HG02840 (cell line): ENCODE results near the gene IMP3.
"Not testable (repeated sequence)": the region's sequence is repeated elsewhere in the genome, so short reads cannot be mapped to it uniquely, and the experiment has no call there.

Source experiments
- ATAC-seq: cut with Tn5 transposase; IDR thresholded peaks from one replicate; pipeline ENCODE4 v1.9.1; 2021; ENCODE audit warnings: mild to moderate bottlenecking, moderate library complexity, moderate number of reproducible peaks; ENCODE audit not compliant: unreplicated experiment, low FRiP score

IMP3 gene, protein sequence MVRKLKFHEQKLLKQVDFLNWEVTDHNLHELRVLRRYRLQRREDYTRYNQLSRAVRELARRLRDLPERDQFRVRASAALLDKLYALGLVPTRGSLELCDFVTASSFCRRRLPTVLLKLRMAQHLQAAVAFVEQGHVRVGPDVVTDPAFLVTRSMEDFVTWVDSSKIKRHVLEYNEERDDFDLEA

DNA sequence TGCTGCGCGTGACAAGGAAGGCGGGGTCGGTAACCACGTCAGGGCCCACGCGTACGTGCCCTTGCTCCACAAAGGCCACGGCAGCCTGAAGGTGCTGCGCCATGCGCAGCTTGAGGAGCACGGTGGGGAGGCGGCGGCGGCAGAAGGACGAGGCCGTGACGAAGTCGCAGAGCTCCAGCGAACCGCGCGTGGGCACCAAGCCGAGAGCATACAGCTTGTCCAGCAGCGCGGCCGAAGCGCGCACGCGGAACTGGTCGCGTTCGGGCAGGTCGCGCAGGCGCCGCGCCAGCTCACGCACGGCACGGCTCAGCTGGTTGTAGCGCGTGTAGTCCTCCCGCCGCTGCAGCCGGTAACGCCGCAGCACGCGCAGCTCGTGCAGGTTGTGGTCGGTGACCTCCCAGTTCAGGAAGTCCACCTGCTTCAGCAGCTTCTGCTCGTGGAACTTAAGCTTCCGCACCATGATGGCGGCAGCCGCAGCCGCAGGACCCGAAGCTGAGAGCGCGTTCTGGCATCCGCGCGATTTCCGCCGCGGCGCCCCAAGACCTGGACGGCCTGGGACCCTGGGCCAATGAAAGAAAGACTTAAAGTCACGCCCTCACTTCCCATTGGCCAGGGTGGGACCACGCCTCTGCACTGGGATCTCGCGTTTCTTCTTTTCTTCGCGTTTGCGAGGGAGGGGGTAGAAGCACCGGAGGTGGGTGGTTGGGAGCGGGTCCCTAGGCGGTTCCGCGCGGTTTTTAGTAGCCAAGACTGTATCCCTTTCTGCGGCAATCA is at the start of gene IMP3:
TSS of gene IMP3 (minus strand) at position 516 of the 774 bp plus-strand sequence. CDS start at position 460, 56 bp downstream.
- ATAC-seq = peak; percentile 94

DNA sequence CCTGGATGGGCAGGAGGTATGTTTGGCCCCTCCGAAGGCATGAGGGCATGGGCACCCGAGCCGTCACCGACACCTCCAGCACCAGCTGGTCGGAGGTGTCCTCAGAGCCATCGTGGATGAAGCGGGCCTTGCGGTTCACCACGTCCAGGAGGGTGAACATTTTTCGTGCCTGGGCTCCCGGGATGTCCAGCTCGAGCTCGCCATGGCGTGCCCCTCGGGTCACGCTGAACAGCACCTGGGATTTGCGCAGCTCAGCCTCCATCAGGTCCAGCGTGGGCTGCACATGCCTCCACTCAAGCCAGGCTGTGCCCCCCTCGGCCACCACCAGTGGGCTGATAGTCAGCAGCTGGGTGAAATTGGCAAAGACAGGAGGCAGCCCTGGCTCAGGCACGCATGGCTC is 49.4 kb upstream of the IMP3 start:
- not testable (repeated sequence) for ATAC-seq

DNA sequence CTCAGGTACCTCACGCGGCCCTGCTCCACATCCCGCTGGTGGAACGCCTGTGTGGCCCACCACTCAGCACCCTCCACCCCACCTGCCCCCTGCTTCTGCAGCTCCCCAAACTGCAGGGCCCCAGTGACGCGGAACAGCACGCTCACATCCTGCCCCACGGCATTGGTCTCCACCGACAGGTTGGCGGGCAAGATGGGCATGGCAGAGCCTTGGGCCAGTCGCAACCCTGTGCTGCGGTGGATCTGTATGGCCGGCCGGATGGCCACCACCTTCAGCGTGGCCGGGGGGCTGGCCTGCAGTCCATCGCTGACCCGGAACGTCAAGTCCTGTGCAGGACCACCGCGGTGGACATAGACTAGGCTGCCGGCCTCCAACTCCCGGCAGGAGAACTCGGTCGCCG is 48.8 kb upstream of the IMP3 start:
- no peak for ATAC-seq

DNA sequence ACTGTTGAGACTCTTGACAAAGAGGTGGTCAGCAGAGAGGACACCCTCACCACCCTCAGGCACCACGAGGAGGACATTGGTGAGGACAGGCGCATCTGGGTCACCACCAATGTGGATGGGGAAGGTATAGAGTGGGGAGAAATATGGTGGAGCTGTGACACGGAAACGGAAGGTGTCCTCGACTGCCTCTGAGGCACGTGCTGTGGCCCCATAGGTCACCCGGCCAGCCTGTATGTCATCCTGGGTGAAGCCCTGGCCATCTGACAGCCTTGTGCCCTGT is 48.2 kb upstream of the IMP3 start:
- no peak for ATAC-seq

DNA sequence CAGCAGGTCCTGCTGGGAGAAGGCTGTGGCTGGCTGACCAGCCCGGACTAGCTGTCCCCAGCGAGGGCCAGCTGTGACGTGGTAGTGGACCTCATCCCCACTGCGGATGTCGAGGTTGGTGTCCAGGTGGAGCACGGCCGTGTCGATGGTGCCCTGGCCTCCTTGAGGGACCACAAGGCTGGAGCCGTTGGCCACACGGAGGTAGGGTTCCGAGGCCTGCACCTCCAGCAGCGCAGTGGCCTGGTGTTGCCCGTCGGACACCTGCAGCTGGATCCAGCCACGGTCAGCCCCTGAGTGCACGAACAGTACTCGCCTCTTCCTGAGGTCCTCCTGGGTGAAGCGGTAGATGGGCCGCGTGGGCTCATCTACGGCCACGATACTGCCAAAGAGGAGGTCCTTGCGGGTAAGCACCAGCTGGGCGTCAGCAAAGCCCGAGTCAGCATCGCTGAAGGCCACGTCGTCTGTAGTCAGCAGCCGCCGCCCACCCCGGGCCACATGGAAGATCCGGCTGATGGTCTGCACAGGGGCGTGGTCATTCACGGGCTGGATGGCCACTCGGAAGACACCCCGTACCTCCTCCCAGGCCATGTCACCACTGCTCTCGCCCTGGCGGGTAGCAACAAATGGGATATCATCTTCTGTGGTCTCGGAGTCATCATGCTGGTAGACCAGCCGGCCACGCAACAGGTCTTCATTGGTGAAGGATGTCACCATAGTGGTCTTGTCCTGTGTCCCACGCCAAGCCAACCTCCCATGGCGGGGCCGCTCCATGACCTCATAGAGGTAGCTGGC is 47.7 kb upstream of the IMP3 start:
- ATAC-seq = no peak

DNA sequence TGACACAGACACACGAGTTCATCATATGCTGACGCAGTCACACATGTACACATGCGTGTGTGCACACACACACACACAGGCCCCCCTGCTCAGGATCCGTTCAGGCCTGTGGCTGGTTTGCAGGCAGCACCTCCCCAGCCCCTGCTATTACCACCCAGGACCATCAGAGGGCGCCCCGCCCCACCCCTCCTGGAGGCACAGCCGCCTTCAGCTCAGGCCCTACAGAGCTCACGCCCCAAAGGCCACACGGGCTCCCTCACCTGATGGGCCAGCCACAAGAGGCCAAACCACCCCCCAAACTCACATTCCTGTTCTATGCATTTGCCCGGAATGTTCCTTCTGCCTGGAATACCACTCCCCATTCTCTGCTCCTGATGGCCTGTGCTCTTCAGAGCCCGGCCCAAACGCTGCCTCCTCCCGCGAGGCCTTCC is 46.2 kb upstream of the IMP3 start:
- ATAC-seq = not testable (repeated sequence)

DNA sequence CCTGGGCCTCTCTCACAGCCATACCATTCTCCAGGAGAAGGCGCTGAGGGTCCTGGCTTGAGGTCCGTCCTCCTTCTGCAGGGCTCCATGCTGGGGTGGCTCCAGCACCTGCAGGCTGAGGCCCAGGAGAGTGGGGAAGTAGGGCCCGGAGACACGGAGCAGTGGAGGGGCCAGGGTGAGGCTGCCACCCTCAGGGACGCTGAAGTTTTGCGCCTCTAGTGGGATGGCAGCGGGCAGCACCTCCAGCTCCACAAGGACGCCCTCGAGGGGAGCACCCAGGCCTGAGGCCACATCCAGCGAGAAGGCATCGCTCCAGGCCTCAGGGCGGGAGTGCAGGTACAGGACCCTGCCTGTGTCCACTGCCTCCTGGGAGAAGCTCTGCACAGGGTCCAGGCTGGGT is 45.2 kb upstream of the IMP3 start:
- ATAC-seq = no peak

DNA sequence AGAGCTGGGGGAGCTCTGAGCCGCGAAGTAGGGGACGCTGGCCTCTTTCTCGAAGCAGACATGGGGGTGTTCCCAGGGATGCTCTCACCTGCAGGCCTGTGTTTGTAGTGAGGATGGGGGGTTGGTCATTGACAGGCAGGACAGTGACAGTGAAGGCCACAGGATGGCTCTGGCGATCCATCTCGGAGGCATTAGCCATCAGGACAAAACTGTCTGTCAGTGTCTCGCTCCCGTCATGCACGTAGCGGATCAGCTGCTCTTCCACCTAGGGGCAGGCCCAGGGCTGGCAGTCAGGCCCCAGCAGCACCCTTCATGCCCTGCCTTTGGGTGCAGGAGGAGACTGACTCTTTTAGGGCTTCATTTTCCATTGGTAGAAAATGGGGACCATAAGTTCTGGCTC is 44.6 kb upstream of the IMP3 start:
- ATAC-seq = no peak

DNA sequence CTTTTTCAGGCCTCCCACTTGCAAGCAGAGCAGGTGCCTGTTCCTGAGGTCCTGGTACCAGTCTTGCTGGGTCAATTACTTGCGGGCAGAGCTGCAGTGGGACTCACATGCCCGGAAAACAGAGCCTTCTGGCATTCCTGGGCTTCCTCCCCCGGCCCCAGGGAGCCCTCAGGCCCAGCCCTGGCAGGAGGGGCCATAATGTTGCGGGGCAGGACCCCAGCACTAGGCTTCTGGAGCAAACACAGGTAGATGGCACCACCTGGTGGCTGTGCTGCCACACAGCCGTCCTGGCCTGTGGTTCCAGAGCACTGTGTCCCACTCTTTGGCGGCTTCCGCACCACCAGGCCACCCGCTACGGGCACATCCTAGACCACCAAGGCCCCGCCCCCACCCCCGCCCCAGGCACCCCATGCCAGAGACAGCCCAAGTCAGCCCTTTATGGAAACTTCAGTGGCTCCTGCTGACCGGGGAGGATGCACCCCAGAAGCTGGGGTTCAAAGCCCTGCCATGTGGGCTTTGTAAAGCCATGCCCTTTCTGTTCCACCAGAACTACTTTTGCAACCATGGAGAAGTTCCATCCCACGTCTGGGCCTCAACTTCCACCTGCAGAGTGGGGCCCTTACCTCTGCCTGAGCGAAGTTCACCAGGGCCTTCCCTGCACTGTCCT is 43.8 kb upstream of the IMP3 start:
- ATAC-seq = not testable (repeated sequence)

DNA sequence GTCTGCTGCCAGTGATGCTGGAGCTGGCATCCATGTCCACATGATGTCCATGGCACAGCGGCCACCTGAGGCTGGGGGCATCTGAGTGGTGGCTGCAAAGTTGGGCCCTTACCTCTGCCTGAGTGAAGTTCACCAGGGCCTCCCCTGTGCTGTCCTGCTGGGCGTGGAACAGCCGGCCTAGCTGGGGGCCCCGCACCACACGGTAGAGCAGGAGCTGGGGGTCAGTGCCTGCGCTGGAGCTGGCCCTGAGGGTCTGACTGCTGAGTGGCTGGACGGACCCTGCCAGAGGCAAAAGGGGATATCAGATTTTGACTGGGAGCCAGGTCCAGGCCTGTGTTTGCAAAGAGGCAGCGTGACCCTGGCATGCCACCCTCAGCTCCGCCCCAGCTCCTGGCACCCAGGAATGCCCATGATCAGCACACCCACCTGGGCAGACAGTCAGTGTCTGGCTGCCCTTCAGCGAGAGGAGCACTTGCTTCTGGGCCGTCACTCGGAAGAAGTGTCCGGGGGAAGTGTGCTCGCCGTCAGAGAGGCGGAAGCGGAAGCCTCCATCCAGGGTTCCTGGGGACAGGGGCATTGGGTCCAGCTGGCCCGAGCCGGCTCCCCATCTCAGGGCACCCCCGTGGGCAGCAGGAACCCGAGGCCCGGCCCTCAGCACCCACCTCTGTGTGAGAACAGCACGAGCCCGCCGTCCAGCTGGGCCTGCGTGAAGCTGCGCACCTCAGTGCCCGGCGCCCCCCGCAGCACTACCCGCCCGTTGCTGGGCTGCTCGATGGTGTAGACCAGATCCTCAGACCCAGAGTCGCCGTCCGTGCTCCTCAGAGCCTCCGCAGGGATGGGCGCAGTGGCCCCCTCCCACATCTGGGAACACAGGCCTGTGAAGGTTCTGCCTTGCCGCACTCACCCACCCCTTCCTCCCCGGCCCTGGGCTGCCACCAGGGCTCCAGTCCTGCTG is 42.4 kb upstream of the IMP3 start:
- ATAC-seq = no peak

DNA sequence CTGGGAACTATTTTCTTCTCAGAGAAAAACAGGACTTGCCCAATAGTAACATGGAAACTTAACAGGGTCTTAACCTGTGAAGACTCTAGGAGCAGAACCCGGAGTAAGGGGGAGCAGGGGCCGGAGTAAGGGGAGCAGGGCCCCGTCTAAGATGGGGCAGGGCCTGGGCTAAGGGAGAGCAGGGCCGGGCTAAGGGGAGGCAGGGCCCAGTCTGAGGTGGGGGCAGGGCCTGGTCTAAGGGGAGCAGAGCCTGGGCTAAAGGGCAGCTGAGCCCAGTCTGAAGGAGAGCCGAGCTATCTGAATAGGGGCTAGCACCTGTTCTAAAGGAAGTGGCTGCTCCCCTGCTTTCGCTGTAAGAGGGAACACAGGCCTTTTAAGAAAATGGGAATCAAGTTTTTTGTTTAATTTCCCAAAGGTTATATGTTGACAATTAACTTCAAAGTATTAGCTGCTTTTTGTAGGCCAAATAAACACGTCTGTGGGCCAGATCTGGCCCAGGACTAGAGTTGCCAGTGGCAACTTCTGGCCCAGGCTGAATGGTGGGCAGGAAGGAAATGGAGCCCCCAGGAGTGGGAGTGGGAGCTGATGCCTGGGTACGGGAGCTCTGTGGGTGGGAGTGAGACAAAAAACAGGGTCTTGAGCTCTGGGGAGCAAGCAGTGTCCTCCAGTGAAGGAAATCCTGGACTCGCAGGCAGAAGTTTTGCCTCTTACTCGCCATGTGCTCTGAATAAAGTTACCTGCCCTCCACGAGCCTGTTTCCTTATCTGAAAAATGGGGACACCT is 40.2 kb upstream of the IMP3 start:
- no peak for ATAC-seq

DNA sequence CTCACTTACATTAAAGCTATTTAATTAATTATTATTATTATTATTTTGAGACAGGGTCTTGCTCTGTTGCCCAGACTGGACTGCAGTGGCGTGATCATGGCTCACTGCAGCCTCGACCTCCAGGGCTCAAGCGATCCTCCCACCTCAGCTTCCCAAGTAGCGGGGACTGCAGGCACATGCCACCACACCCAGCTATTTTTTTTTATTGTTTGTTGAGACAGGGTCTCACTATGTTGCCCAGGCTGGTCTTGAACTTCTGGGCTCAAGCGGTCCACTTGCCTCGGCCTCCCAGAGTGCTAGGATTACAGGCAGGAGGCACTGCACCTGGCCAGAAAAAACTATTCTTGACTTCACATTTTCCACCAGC is 38.3 kb upstream of the IMP3 start:
- ATAC-seq = not testable (repeated sequence)

DNA sequence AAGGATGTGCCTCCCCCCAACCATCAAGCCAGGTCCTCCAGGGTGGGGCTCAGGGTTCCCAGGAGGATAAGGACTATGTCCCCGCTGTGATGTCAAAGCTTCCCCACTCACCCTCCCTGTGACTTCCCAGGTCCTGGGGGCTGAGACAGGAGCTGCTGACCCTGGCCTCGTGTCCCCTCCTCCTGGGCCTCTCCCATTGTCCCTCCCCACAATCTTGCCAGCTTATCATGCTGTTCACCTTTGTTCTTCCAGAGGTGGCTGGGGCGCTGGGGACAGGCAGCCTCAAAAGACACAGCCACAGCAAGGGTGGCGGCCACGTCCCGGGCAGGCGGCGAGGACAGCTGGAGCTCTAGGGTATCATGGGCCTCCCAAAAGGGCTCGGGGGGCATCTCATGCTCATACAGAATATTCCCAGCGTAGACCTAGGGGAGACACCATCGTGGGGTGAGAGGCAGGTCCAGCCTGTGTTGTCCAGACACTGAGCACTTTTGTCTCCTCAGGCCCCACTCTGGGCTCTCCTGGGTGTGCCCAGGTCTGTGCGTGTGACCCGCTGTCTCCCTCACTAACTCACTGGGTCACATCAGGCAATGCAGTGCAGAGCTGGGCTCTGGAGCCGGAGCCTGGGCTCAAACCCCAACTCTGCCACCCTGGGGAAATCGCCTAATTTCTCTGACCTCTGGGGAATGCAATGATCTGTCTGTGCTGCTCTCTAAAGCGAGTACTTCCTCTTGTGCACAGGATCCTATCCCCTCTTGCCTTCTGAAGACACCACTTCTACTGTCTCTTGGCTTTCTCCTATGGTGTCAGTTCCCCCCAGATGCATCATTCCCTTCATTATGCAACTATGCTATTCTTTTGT is 37.7 kb upstream of the IMP3 start:
- no peak for ATAC-seq

DNA sequence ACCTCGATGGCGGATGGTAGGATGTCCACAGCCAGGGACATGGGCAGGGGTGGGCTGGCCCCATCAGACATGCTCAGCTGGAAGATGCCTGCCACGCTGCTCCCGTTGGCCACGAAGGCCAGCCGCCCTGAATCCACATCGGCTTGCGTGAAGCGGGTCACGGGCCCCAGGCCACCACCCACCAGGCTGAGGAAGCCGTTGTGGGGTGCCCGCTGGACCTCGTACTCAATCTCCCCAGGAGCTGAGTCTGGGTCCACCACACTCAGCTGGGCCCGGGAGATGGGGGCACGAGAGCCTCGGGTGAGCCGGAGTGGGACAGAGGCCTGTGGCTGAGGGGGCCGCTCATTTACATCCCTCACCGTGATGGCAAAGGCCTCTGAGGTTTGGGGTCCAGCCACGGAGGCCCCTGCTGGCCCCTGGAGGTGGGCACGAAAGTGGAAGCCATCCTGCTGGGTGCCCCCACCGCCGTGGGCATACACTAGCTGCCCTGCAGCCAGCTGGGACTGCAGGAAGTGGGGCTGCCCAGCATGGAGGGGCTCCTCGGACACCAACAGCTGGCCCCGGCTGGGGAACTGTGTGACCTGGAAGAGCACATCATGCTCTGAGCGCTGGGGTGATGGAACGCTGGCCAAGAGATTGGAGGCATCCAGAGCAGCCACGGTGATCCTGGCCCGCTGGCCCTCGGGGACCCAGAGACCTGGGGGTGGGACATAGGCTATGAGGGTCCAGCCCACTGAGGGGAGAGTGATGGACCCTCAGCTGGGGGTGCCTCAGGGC is 36.9 kb upstream of the IMP3 start:
- no peak for ATAC-seq

DNA sequence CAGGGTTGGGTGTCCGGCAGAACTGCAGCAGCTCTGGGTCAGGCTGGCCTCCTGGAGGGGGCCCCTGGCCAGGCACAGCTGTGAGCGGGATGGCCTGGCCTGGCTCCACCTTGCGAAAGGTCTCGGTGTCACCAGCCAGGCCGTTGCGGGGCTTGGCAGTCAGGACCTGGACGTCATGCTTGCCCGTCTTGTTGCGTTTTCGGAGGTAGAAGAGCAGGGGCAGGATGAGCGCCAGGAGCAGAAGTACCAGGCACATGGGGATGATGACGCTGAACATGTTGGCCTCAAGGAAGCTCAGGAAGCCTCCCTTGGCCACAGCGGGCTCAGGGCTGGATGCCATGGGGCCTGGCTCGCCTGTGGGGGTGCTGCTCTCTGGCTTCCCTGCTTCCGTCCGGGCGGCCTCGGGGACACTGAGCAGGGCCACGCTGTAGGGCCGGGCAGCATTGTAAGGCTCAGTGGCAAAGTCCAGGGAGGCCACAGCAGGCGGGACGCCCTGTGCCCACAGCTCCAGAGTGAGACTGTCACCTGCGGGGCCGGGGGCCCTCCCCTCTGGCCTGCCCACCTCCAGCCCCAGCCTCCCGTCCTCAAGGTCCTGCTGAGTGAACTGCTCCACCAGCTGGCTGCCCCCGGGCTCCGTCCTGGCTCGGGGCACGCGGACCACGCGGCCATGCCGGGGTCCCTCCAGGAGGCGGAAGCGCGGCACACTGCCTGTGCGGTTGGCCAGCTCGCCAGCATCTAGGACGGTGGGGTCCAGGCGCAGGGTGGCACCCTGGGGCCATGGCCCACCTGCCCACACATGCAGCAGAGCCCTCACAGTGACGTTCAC is 35.8 kb upstream of the IMP3 start:
- no peak for ATAC-seq

DNA sequence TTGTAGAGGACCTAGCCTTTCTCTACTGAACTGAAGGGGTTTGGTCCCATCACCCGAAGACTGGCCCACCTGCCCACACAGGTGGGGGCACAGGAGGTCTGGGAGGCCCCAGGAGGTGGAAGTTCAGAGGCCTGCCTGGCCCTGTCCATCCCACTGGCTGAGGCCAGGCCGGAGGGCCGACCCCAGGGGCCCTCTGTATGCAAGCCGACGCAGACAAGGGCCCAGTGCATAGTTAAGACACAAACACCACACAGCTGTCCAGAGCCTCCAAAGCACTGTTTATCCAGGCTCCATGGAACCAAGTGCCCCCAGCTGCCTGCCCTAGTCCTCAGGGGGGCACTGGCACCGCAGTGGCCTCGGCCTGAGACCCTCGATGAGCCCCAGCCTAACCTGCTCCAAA is 34.3 kb upstream of the IMP3 start:
- ATAC-seq = no peak
